Thoracic aorta (tissue), 2 donors: ENCODE results near the gene MYOG. TPM values are rescaled to one million over a fixed set of nuclear protein-coding genes. Genes with fewer than 3 reads are reported as not detected.
A peak's percentile ranks its signal among the peaks of the same experiment; 100 is the strongest.

Experiments used
- ATAC-seq: fragments of 150-250 bp; one replicate; pipeline ENCODE4 v1.8.0; 2017; ENCODE audit warnings: low read depth; ENCODE audit not compliant: insufficient number of reproducible peaks, low FRiP score
- DNase-seq: peaks from one replicate; pipeline ENCODE4 v3.0.0-alpha.2; 2020; ENCODE audit warnings: low spot score
- H3K27ac ChIP-seq, 2 donors: fragments of 200-600 bp; sonication (generic); 1 replicate in 1 of 2; 2 replicates in 1 of 2; pipeline ENCODE4 v1.5.1; 2016; ENCODE audit warnings: mild to moderate bottlenecking in 2 of 2, moderate library complexity in 2 of 2
- H3K27me3 ChIP-seq: fragments of 200-600 bp; sonication (generic); replicated peaks from 2 replicates; pipeline ENCODE4 v1.6.0; 2016; ENCODE audit warnings: mild to moderate bottlenecking; ENCODE audit not compliant: insufficient read depth
- H3K36me3 ChIP-seq: fragments of 200-600 bp; sonication (generic); one replicate; pipeline ENCODE4 v1.5.1; 2016
- H3K4me1 ChIP-seq, 2 donors: fragments of 200-600 bp; sonication (generic); 1 replicate in 1 of 2; 2 replicates in 1 of 2; pipeline versions ENCODE4 v1.5.1 to v1.6.0; 2016; ENCODE audit warnings: low read depth in 2 of 2, mild to moderate bottlenecking in 1 of 2; ENCODE audit not compliant: control insufficient read depth in 1 of 2
- H3K4me3 ChIP-seq: fragments of 200-600 bp; sonication (generic); 2 replicates; pipeline ENCODE4 v1.5.1; 2016; ENCODE audit warnings: mild to moderate bottlenecking
- H3K9me3 ChIP-seq: fragments of 200-600 bp; sonication (generic); 2 replicates; pipeline ENCODE4 v1.5.1; 2016
- total RNA-seq, 2 donors: library from RNA; depleted of rRNA; stranded (reverse); fragments of >200 nt; gene quantifications; one replicate each; pipeline versions ENCODE4 v1.1.0 to v1.2.3, GENCODE V29; 2016
- TF ChIP-seq, protein P1 (sequence below): fragments of 200-600 bp; sonication (generic); IDR thresholded peaks from one replicate; pipeline ENCODE4 v1.5.1; 2019; ENCODE audit warnings: antibody characterized with exemption

The MYOG gene
- total RNA-seq, 2 donors from 2014 or later: not detected

DNA sequence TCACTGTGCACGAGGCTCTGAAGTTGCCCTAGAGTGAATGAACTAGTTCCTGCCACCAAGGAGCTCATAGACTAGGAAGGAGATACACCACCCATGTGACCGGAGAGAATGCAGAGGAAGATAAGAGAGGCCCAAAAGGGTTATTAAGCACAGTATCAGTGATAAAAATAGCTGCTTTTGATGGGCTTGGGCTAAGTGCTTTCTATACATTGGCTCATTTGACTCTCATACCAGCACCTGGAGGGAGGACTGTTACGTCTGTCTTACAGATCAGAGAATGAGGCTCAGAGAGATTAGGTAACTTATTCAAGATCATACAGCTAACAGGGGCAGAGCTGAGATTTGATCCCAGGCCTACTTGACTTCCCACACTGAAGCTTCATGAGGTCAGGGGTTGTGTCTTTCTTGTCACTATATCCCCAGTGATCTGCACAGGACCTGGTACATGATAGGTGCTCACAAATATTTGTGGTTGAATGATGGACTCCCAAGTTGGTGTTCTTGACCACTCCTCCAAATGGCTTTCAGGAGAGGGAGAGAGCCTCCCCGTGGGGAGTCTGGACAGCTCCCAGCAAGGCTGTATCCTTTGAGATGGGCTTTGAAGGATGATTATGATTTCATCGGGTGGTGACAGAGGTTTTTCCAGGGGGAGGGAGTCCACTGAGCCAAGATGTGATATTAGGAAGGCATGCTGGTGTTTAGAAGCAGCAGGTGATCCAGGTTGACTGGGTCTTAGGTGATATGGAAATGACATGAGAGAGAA, 45.1 kb downstream of the MYOG start:
- ATAC-seq (no peak), DNase-seq (no peak)
- Histone ChIP-seq H3K9me3 (no peaks in the 10 kb centered on the region), H3K27me3 (no peaks in the 10 kb centered on the region), H3K27ac (no peak overlapping the region), H3K36me3 (no peaks in the 10 kb centered on the region), H3K4me3 (no peak overlapping the region), H3K4me1 (peaks cover 11 to 33% of the 10 kb centered on the region in 2 donors)
- TF ChIP-seq, protein P1, sequence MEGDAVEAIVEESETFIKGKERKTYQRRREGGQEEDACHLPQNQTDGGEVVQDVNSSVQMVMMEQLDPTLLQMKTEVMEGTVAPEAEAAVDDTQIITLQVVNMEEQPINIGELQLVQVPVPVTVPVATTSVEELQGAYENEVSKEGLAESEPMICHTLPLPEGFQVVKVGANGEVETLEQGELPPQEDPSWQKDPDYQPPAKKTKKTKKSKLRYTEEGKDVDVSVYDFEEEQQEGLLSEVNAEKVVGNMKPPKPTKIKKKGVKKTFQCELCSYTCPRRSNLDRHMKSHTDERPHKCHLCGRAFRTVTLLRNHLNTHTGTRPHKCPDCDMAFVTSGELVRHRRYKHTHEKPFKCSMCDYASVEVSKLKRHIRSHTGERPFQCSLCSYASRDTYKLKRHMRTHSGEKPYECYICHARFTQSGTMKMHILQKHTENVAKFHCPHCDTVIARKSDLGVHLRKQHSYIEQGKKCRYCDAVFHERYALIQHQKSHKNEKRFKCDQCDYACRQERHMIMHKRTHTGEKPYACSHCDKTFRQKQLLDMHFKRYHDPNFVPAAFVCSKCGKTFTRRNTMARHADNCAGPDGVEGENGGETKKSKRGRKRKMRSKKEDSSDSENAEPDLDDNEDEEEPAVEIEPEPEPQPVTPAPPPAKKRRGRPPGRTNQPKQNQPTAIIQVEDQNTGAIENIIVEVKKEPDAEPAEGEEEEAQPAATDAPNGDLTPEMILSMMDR: no peak

DNA sequence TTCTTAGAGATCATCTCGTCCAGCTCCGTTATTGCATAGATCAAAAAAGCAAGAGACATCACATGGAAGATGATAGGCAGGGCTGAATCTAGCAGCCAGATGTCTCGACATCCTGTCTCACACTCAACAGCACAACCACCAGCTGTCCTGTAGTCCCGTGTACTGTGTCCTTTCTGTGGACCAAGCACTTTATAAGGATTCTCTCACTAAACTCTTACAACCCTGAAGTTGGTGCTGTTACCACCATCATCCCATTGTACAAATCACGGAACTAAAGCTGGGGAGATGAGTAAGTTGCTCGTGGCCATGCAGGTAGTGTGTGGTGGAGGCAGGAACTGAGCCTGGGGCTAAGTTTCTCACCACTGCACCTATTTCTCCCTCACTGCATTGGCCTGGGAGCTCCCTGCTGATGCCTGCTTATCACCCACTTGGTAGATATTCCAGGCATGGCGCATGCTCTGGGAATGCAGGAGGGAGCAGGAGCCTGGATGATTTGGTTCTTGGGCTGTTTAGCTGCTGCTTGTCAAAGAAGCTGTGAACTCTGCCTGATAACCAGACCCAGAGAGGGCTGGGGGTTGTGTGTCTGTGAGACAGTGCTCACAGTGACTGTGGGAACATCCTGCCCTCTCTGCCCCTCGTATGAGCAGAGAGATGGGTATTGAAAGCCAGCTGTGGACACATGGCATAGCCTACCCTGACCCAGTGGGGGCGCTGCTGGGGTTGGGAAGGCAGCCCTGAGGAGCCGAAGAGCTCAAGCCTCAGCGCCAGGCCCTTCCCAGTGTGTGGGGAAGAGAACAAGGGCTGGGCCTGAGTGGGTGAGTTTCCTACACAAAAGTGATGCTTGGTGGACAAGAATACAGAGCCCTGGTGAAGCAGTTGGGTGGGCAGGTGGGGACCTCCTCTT, 46.0 kb downstream of the MYOG start:
- H3K9me3 ChIP-seq: no peaks in the 10 kb centered on the region
- no peaks in the 10 kb centered on the region for H3K27me3 ChIP-seq
- H3K4me1 ChIP-seq: peaks cover 11 to 33% of the 10 kb centered on the region in 2 donors
- no peak overlapping the region for H3K27ac ChIP-seq
- TF ChIP-seq, protein P1: no peak
- no peak for DNase-seq
- no peaks in the 10 kb centered on the region for H3K36me3 ChIP-seq
- no peak overlapping the region for H3K4me3 ChIP-seq
- ATAC-seq: no peak

DNA sequence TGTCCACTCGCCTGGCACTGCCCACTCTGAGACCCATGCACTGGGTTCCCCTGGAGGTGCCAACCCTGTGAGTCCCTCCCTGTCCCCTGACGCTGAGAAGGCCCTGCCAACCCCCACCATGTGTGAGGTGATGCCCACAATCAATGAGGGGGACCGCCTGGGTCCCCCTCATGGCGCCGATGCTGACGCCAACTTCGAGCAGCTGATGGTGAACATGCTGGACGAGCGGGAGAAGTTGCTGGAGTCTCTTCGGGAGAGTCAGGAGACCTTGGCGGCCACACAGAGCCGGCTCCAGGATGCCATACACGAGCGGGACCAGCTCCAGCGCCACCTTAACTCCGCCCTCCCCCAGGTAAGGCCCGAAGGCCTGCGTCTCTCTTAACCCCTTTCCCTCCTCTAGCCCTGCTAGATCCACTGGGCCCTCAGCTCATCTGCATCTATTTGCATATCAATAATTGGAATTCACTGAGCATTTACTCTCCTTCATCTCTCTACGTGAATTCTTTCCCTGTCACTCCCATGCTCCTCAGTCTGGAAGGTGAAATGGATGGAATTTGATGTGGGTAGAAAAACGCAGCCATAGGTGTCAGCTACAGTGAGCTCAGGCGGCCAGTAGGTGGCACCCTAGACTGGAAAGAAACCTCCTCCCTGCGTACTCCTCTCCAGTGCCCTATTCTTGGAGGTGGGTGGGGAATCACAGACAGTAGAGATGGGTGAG, 46.8 kb downstream of the MYOG start:
- DNase-seq (peak; percentile 37), ATAC-seq (peak; percentile 45)
- Histone ChIP-seq H3K27ac (peak overlapping the region; percentile 65 to 95), H3K9me3 (no peaks in the 10 kb centered on the region), H3K36me3 (no peaks in the 10 kb centered on the region), H3K27me3 (no peaks in the 10 kb centered on the region), H3K4me1 (peaks cover 11 to 33% of the 10 kb centered on the region in 2 donors), H3K4me3 (peak overlapping the region; percentile 41)
- TF ChIP-seq, protein P1: peak; percentile 90

DNA sequence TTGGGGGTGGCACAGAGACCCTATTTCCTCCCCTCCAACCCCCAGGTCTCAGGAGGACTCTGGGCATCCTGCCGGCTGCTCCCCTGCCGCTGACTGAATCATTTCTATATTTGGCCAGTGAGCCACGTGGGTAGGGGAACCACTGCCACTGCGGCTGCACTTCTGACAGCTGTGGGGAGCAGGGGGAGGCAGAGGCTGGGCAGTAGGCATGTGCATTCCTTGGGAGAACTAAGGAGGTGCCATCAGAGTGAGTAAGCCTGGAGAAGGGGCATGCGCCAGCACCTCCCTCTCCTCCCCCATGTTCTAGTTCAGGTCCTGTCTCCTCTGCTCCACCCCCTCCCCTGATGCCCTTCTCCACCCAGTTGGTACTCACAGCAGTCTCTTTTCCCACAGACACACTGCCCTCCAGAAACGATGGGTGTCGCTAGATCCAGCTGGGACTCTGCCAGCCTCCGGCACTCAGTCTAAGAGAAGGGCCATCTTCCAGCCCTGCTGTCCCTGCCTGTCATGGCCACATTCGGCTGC, 47.5 kb downstream of the MYOG start:
- Histone ChIP-seq H3K27ac (peak overlapping the region; percentile 85 to 95), H3K4me3 (peak overlapping the region; percentile 41), H3K4me1 (peaks cover 11 to 33% of the 10 kb centered on the region in 2 donors), H3K36me3 (no peaks in the 10 kb centered on the region), H3K27me3 (no peaks in the 10 kb centered on the region), H3K9me3 (no peaks in the 10 kb centered on the region)
- ATAC-seq (peak; percentile 66), DNase-seq (peak; percentile 67)
- TF ChIP-seq, protein P1: peak; percentile 8
